ENCODE data around the gene HOXA3.

DNA sequence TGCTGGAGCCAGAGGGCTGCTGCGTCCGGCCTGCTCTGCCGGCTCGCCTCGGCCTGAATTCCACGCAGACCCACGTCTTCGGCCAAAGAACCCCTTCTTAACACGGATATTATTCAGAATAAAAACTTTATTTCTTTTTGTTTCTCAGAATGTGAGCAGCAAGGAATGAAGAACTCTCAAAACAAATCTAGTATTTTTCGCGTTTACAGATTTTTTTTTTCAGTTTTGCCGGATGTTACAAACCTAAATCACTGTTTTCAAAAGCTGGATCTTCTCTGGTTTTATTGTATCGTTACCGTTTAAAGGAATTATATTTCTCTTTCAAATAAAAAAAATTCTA, 45.5 kb downstream of the HOXA3 start:
- TF ChIP-seq CTCF (IDR thresholded peaks at IDR 0.05; ENCODE audit: insufficient read depth, low read length) (no peak), SPI1 (IDR thresholded peaks at IDR 0.05; ENCODE audit: borderline replicate concordance, low read depth) (no peak), REST (IDR thresholded peaks at IDR 0.05; ENCODE audit: insufficient replicate concordance, low read depth) (no peak)

Measured in HL-60 (cell line).